ENCODE data around the gene ATP6V1G3. TPM values are rescaled to one million over a fixed set of nuclear protein-coding genes. Genes with fewer than 3 reads are reported as not detected.

Gene ATP6V1G3
- total RNA-seq, 4 donors from 2014 or later = not detected

GRCh38 chr1:198517623-198518199, 22.8 kb downstream of the ATP6V1G3 start:
- TF ChIP-seq CTCF (IDR thresholded peaks at IDR 0.05; ENCODE audit: low read depth) = no peak

- no peak for TF ChIP-seq CTCF (IDR thresholded peaks at IDR 0.05; ENCODE audit: low read depth)
These were observed 40.4 kb downstream of the ATP6V1G3 start for GRCh38 chr1:198500096-198500495.

GRCh38 chr1:198499588-198499987, 40.9 kb downstream of the ATP6V1G3 start:
- TF ChIP-seq CTCF (IDR thresholded peaks at IDR 0.05; ENCODE audit: low read depth) = no peak

- no peak for TF ChIP-seq CTCF (IDR thresholded peaks at IDR 0.05; ENCODE audit: low read depth)
These were observed 41.6 kb downstream of the ATP6V1G3 start for GRCh38 chr1:198498881-198499280.

- TF ChIP-seq CTCF (IDR thresholded peaks at IDR 0.05; ENCODE audit: low read depth) = no peak
These were observed 42.4 kb downstream of the ATP6V1G3 start for GRCh38 chr1:198498103-198498385.

GRCh38 chr1:198497326-198498102, 43.0 kb downstream of the ATP6V1G3 start:
- TF ChIP-seq CTCF (IDR thresholded peaks at IDR 0.05; ENCODE audit: low read depth) = no peak

- TF ChIP-seq CTCF (IDR thresholded peaks at IDR 0.05; ENCODE audit: low read depth) = no peak
These were observed 44.0 kb downstream of the ATP6V1G3 start for GRCh38 chr1:198496216-198497143.

All from subcutaneous adipose tissue (tissue), 4 donors.